Activated CD4-positive, CD25-positive, alpha-beta regulatory T cell treated with anti-CD3 and anti-CD28 coated beads, Interleukin-2, amount 50 U/mL, for 72 hours (primary cell): Measurements from ENCODE around the gene VEPH1.

Experiments
- DNase-seq: peaks from one replicate; pipeline ENCODE4 v3.0.0; 2021

Gene VEPH1

GRCh38 chr3:157522648-157523047 lies 19.4 kb upstream of the VEPH1 start:
- DNase-seq, result no peak

GRCh38 chr3:157520485-157521150 lies 17.4 kb upstream of the VEPH1 start:
- DNase-seq, result no peak

- DNase-seq, result no peak
These were observed 15.7 kb upstream of the VEPH1 start for GRCh38 chr3:157518881-157519280.

- DNase-seq, result no peak
These were observed 13.7 kb upstream of the VEPH1 start for GRCh38 chr3:157516928-157517327.

GRCh38 chr3:157515398-157515797 lies 12.2 kb upstream of the VEPH1 start:
- DNase-seq, result no peak

- no peak for DNase-seq
These were observed 11.2 kb upstream of the VEPH1 start for GRCh38 chr3:157514371-157514895.

- DNase-seq, result no peak
These were observed 10.4 kb upstream of the VEPH1 start for GRCh38 chr3:157513585-157513984.

GRCh38 chr3:157512534-157512933 lies 9.3 kb upstream of the VEPH1 start:
- no peak for DNase-seq

GRCh38 chr3:157508461-157508860 lies 5.2 kb upstream of the VEPH1 start:
- no peak for DNase-seq

- DNase-seq, result no peak
These were observed 1.4 kb downstream of the VEPH1 start for GRCh38 chr3:157501863-157502262.

- DNase-seq, result no peak
These were observed 3.0 kb downstream of the VEPH1 start for GRCh38 chr3:157500232-157500631.

- no peak for DNase-seq
These were observed 3.8 kb downstream of the VEPH1 start for GRCh38 chr3:157499342-157499963.

- DNase-seq, result no peak
These were observed 4.8 kb downstream of the VEPH1 start for GRCh38 chr3:157498371-157498770.

GRCh38 chr3:157495846-157496245 lies 7.4 kb downstream of the VEPH1 start:
- DNase-seq, result no peak

GRCh38 chr3:157494581-157495281 lies 8.5 kb downstream of the VEPH1 start:
- DNase-seq, result no peak

GRCh38 chr3:157493627-157494550 lies 9.3 kb downstream of the VEPH1 start:
- DNase-seq, result no peak

GRCh38 chr3:157491136-157491535 lies 12.1 kb downstream of the VEPH1 start:
- no peak for DNase-seq

GRCh38 chr3:157488144-157488543 lies 15.1 kb downstream of the VEPH1 start:
- no peak for DNase-seq

GRCh38 chr3:157487339-157487738 lies 15.9 kb downstream of the VEPH1 start:
- DNase-seq, result no peak

- DNase-seq, result no peak
These were observed 23.6 kb downstream of the VEPH1 start for GRCh38 chr3:157479464-157480243.

- no peak for DNase-seq
These were observed 25.8 kb downstream of the VEPH1 start for GRCh38 chr3:157477441-157477840.

- no peak for DNase-seq
These were observed 27.2 kb downstream of the VEPH1 start for GRCh38 chr3:157475921-157476414.
